Cerebellar cortex (tissue), 1 donor: ENCODE measurements around the gene CA12.
"Not testable (repeated sequence)": the region's sequence is repeated elsewhere in the genome, so short reads cannot be mapped to it uniquely, and the experiment has no call there.

Experiments used
- DNase-seq: peaks from one replicate; pipeline ENCODE4 v3.0.0-alpha.2; 2015; ENCODE audit warnings: low spot score

CA12 gene

DNA sequence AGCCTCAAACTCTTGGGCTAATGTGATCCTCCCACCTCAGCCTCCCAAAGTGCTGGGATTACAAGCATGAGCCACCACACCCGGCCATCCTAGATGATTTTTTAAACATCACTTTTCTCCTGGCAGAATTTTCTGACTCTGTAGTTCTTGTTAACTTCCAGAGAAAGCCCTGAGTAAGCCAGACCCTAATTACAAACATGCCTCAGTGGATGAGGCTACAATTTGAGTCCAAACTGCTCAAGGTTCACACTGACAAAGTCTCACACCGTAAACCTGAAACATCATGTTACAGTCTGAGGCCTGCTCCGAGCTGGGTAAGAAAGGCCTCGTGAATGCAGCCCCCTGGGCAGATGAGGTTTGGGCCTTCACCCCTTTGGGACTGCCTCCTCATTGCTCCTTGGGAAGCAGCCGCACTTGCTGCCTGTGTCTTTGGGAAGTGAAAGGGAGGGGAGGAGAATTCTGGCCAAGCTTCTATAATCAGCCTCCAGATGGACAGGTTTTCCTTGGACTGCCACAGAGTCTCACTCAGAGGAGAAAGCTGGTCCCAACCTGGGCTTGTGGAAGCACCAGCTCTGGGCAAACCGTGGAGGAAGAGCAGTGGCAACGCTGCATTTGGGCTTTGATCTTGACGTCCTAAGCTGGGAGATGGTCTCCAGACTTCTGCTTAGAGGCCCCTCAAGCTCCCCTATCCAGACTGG is 46.0 kb downstream of the CA12 start:
- peak; percentile 88 for DNase-seq

DNA sequence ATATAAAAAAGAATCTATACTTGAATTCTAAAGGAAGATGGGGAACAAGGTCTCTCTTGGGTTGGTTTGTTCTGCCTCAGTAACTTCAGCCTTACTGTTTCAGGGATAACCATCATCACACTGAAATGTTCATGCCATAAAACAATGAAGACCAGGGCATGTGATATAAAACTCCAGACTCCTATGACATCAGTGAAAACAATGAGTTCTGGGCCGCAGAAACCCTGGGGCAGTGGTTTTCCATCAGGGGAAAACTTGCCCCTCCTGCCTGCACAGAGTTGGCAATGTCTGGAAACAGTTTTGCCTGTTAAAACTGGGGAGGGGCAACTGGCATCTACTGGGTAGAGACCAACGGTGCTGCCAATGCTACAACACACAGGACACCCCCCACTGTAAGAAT is 46.8 kb downstream of the CA12 start:
- no peak for DNase-seq

DNA sequence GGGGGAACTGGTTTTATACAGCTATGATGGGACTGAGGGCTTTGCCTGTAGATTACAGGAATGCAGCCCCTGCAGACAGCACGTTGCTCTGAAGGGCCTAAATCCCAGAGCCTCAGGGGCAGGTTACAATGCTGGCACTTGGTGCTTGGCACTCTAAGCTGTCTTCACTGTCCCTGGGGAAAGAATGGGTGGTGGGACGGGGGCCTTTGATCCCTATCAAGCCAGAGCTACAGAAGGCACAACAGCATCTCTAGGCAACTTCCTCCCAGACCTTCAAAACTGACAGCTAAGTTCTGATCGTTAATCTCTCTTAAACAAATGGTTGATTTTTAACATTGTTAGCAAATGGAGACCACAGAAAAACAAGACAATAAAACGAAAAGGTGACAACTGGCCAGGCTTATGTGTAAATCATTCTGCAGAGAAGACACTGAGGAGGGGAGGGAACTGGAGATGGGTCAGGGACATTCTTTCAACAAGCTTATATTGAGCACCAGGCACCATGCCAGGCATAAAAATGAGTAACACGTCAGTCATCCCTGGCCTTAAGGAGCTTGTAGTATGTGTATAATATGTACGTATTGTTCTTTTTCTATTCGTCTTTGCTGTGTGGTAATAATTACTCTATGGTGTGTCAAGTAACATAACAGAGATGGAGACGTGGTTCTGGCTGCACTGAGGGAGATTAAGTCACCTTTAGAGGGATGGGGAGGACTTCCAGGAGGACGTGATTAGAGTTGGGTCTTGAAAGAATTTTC is 49.1 kb downstream of the CA12 start:
- DNase-seq, result no peak

DNA sequence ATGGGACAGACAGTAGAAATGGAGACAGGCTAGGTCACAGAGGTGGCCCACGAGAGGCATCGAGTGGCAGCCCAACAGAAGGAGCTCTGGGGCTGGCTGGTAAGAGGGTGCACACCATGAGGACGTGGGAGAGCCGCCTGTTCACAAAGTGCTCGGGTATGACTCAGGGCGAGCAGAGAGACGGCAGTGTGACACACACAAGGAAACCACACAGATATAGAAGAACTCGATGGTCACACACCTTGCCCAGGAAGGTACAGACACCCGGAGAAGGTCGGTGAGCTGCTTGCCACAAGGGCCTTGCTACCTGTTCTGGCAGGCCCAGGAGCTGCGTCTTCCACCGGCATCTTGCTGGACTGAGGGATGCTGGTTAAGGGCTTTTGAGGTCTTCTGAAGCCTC is 50.2 kb downstream of the CA12 start:
- DNase-seq, result no peak

DNA sequence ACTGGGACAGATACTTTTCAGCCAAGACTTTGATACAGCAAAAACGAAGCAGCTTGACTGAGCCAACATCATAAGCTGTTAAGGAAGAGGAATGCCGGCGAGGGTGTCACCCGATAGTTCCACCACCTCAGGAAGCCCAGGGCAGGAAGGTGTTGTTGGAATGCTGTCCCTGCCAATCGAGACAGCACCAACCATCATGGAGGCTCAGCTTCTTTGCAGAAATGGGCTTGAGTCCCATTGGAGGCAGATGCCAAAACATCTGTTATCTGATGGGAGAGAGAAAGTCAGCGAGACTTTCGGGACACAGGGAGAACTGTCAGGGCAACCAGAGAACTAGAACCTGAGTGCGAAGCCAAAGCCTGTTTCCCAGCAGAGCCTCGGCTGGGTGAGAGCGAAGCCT is 50.7 kb downstream of the CA12 start:
- no peak for DNase-seq

DNA sequence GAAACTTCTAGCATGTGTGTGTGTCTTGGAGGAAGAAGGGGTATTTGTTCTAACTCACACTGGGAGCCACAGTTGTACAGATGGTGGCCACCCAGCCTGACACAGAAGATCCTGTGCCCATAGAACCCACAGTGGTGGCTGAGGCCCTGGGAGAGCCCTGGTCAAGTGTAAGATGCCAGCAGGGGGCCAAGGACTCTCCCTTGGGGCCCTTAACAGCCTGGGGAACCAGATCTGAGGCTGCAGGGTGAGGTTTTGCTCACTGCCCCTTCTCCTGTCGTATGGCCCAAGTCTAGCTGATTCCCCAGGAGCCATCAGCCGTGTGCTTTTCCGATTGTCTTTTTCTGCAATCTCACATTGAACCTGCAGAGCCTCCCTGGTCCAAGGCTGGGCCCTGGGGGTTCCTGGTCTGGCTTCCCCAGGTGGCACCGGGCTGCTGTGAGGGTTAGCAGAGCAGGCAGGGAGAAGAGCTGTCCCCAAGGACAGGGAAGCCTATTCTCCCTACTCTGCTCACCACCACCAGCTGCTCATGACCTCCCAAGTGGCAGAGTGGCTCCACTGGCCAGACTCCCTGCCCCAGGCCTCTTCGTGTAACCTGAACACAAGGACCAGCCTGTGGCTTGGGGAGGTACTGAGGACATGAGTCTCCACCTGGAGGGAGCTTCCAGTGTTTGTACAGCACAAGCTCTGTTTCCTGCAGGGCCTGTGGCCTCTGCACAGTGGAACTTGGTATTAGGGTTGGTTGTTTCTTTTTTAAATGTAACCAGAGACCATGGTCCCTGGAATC is 51.9 kb downstream of the CA12 start:
- DNase-seq, result no peak

DNA sequence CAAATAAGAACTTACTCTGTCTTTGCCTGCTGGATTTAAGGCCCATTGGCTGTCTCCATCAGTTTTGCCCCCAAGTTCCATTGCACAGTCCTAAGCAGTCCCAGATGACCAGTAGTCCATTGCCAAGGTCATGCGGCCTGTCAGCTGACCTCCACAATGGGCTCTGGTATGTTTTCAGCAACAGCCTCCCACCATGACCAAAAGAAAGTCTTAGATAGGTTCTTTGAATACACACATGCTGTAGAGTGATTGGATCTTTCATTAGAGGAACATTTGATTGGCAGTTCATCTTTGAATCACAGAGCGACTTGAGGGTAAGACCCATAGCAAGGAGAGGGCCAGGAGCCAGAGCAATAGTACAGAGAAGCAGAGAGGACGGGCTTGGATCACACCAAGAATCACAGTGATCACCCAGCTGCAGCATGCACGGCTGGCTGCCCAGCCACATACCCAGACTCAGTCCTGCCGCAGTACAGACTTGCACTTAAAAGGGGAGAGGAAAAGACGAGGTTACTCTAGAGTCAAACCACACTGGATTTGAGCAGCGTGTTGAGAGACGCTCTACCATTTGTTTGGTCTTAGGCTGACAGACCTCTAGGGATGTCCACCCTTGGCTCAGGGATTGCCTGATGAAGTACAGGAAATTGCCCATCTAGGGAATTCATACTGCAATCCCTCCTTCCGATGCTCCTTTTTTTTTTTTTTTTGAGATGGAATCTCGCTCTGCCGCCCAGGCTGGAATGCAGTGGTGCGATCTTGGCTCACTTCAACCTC is 53.8 kb downstream of the CA12 start:
- no peak for DNase-seq

DNA sequence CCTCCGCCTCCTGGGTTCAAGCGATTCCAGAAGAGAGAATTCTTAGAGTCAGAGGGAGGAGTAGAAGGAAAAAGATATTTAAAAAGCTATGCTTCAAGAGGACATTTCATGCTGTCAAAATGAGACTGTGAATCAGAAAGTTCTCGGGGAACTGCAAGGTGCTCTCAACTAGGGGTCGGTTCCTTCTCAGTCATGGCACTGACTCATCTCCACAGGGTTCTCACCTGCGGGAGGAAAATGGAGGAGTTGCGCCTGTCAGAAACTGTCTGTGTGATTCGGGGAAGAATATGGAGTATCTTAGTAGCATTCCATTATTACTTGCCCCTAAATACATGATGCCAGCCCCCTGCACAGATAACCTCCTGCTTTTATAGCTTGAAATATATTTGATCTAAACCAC is 56.9 kb downstream of the CA12 start:
- DNase-seq, result no peak

DNA sequence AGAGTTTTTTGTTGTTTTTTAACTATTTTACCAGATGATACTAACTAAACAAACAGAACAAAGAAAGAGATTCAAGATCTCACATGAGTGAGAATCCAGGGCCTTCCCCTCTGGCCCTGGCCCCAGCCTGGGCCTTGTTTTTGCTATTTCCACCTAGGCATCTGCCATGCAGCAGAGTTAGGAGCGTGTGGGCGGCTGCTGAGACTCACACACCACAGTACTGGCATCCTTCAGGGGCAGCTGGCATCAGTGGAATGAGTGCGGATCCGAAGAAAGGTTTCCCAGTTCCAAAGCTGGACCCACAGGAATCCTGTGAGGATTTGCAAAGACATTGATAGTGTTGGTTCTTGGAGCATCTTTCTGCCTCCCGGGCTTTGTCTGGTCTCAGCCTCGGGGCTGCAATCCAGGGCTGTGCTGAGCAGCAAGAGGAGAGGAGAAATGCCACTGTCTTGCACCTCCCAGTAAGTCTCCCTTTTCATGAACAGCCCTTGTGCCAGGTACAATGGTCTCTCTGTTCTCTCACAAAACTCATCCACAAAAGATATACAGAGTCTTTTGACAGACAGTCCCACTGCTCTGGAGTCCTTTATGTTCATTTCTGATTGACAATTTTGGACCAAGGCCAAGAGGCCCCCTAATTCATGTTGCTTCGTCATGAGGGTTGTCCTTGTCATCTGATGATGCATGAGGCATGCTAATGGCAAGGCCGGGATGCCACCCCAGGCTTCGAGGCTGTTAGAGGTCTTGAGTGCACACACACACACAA is 57.7 kb downstream of the CA12 start:
- peak; percentile 44 for DNase-seq

DNA sequence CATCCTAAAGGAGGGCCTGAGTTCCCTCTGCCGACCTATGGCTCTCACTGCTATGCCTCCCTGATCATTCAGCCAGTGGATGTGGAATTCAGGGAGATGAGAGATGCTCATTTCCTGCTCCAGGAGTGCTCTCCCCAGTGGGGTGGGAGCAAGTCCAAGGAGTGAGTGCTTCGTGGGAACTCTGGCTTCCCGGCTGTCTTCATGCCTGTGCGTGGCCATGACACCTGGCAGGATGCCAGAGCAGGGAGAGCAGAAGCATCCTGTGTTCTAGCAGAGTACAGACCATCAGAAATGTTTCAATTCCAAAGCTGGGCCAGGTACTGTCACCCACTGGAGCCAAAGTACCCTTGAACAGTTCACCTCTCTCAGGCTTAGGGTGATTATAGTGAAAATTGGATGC is 59.1 kb downstream of the CA12 start:
- DNase-seq, result peak; percentile 16

DNA sequence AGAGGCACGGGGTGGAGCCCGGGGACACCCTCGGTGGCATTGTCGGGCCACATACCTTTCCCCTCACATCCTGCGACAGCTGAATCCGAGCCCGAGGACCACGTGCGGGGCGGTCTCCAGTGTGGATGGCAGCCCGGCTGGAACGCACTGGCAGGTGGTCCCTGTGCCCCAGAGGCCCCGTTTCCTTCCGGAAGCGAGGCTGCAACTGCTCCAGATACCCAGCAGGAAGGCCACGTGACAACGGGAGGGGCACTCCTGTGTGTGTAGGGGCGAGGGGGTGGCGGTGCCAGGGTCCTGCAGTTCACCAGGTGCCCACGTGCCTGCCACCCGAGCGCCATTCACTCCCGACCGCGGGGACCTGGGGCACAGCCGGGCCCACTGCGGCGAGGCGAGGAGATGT is 60.2 kb downstream of the CA12 start:
- no peak for DNase-seq

DNA sequence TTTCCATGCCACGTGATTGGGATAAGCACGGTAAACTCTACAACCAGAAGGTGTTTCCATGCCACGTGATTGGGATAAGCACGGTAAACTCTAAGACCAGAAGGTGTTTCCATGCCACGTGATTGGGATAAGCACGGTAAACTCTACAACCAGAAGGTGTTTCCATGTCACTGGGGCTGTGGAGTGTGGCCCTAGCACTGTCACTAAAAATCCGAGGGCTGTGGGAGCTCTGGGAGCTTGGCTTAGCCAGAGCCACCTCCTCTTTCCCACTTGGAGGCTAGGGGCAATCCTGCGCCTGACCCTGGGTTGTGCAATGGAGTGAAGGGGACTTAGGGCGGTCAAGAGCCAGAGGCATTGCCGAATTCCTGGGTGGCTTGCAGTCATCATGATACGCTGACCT is 60.7 kb downstream of the CA12 start:
- DNase-seq, result not testable (repeated sequence)

DNA sequence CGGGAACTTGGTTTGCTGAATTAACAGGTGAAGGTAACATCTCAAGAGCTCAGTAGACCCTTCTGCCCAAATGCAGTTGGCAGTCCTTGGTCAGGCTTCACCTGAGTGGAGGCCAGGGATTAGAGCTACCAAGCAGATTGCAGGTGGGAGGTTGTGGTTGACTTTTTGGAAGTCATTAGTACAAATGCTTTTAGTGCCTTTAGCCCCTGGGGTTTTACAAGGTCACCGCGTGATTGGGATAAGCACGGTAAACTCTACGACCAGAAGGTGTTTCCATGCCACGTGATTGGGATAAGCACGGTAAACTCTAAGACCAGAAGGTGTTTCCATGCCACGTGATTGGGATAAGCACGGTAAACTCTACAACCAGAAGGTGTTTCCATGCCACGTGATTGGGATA is 61.2 kb downstream of the CA12 start:
- not testable (repeated sequence) for DNase-seq

DNA sequence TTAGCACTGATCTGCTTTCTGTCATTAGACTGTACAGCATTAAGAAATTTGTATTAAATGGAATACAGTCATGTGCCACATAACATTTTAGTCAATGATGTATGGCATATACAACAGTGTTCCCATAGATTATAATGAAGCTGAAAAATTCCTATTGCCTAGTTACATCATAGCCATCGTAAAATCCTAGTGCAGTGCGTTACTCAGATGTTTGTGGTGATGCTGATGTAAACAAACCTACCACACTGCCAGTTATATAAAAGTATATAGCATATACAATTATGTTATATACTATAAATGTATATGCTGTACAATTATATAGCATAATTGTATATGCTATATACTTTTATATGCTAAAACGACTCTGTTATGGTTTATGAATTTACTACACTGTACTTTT is 62.6 kb downstream of the CA12 start:
- DNase-seq, result no peak

DNA sequence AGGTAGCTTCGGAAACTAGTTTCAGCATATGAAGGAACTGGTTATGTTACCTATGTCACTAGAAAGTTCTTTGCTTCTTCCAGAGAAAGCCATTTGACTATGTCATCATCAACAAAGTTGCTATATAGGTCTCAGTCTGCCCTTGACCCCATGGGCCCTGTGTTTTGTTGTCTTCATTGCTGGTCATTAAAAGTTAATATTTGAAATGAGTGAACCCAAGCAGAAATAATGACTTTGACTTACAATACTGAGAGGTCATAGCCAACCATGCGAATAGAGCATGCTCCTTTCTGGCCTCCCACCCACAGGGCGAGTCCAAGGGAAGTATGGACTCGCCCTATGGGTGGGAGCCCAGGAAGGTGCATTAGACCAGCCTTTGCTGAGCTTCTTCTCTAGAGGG is 63.3 kb downstream of the CA12 start:
- no peak for DNase-seq

DNA sequence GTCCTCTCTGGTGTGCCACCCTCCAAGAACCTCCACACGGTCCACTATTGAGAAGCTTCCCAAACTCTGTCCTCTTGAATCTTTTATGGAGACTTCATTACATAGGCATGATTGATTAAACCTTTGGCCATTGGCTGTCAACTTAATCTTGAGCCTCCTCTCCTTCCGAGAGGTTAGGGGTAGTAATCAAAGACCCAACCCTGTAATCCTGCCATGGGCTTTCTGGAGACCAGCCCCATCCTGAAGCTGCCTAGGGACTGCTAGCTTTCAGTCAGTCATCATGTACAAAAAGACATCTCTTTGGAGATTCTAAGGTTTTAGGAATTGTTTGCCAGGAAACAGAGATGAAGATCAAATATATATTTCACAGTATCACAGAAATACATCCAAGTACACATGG is 67.2 kb downstream of the CA12 start:
- DNase-seq, result no peak

DNA sequence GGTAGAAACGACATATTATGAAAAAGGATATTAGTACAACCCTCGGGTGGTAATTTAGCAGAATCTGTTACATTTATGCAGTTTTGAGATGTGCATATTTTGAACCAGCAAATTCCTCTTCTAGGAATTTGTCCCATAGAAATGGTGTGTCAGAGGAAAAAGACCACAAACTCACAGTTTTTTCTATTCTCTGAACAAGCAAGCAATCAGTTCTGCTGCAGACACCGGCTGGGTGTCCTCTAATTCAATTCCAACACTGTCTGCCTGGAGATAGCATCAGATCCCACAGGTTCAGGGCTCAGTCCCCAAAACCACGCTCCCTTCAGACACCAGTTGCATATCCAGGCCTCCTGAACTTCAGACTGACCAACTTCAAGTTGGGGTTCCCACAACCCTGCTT is 67.8 kb downstream of the CA12 start:
- no peak for DNase-seq

DNA sequence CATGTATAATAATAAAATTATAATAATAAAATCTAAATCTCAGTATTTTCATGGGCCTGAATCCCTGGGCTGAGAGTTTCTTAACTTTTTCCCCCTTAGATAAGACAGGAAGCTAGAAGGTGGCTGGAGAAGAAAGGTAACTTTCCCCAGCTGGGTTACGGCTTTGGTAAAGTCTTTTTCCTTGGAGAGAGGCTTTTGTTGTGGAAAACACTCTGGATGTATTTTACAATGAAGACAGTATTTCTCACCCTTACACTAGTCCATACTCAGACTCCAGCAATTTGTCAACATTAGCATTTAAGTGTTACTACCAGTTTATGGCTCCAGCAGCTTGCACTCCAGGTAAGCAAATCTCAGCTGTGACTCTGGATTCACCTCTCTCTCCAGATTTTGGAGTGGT is 69.4 kb downstream of the CA12 start:
- DNase-seq, result no peak

DNA sequence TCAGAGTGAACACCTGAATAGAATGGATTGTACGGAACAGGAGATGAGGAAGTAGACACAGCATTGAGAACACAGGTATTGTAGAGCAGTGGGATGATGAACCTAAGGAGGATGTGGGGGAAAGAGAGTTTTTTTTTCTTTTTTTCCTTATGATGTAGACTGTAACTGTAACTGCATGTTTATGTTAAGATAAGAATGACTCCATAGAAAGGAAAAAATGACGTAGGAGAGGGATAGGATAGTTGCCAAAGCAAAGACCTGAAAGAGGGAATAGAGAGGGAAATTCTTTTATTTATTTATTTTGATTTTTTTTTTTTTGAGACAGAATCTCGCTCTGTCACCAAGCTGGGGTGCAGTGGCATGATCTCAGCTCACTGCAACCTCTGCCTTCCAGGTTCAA is 71.0 kb downstream of the CA12 start:
- DNase-seq, result no peak

DNA sequence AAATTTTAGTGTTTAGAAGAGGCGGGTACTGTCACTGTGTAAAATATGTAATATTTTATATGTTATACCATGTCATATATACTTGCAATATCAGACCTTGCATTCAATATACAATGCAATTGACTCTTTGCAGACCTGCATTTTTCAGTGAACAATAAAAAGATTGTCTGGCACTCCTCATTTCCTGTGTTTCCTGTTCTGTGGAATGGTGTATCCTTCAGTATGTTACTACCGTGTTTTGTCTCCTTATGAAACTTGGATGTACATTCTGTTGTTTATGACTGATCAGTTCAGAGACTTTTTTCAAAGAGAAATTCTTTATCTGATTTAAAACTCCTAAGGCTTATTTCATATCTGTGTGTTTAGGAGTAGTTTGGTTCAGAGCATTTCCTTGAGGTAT is 72.7 kb downstream of the CA12 start:
- no peak for DNase-seq

DNA sequence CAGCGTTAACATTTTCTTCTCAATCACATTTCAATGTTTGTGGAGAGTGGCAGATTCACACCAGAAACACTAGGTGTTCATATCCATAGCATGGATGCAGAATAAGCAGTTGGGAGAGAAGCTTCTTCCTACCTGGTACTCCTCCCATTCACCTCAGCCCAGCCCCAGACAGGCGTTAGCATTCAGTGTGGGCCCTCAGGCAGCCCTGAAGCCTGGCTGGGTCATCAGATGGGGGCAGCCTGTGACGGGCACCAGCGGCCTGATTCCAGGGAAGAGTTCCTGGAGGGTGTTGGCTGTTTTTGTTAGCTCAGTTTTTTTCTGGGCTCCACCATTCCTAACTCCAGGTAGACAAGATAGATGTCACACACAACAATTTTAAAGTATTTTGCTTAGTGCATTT is 73.2 kb downstream of the CA12 start:
- DNase-seq, result no peak
